HG03460 (cell line): ENCODE results near the gene OR51B2.
"Not testable (repeated sequence)": the region's sequence is repeated elsewhere in the genome, so short reads cannot be mapped to it uniquely, and the experiment has no call there.

Experiments used
- ATAC-seq: cut with Tn5 transposase; IDR thresholded peaks from one replicate; pipeline ENCODE4 v1.9.1; 2021; ENCODE audit not compliant: unreplicated experiment

The OR51B2 gene

GRCh38 chr11:5313326-5314023 lies 10.6 kb downstream of the OR51B2 start:
- not testable (repeated sequence) for ATAC-seq

DNA sequence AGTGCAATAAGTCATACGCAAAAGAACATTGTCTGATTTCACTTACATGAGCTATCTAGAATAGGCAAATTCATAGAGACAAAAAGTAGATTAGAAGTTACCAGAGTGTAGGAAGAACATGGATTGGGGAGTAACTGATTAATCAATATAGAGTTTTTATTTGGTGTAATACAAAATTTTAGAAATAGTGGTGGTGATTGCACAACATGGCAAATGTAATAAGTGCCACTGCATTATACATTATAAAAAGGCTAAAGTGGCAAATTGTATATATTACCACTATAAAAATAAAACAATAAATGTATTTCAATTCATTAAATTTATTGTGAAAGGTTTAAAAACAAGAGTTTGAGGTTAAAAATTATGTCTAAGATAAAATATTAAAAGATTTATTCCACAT lies 13.7 kb downstream of the OR51B2 start:
- no peak for ATAC-seq

DNA sequence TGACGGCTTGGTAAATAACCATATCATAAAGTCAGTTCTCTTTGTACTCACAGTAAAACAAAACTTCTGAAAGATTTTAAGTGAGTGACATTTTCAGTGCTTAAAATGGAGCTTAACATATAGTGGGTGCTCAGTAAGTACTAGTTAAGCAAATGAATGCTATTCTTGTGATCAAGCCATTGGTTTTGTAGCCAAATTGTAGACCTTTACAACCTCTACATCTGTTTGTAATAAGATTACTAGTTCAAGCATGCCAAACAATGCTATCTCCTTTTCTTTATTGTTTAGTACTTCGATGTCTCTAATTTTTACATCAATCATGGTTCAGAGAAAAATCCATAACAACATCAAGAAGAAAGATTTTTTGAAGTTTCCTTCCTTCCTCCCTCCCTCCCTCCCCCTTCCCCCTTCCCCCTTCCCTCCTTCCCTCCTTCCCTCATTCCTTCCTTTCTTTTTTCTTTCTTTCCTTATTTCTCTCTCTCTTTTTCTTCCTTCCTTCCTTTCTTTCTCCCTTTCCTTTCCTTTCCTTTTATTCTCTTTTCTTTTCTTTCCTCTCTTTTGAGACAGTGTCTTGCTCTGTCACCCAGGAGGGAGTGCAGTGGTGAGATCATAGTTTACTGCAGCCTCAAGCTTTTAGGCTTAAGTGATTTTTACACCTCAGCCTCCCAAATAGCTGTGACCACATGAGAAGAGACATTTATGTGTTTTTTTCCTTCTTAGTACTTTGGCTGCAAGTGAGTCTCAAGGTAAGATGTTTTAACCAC lies 16.7 kb downstream of the OR51B2 start:
- ATAC-seq = no peak

DNA sequence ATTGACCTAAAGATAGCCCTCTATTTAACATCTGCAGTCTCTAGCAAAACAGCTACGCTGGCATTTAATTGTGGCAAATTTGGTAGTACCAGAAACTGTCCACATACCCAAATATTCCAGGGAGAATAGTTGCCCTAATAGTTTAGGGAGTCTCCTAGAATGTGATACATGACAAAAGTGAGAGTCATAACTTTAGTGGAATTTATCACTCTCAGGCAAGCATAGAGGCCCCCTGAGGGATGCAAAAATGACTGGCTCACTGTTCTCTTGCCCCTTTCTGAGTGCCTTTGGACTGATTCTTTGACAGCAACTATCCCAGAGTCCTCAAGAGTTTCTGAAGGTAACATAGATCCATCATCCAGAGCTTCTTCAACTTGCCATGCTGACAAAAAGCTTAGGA lies 20.1 kb downstream of the OR51B2 start:
- ATAC-seq = no peak

- no peak for ATAC-seq
These were observed 20.5 kb downstream of the OR51B2 start for GRCh38 chr11:5303626-5304025.

- no peak for ATAC-seq
These were observed 22.3 kb downstream of the OR51B2 start, which contains the start of gene OR51B4 for GRCh38 chr11:5301846-5302245. Gene OR51B4, minus strand, starts transcription at chr11:5301946. Its CDS starts 0 bp downstream, at chr11:5301946.

DNA sequence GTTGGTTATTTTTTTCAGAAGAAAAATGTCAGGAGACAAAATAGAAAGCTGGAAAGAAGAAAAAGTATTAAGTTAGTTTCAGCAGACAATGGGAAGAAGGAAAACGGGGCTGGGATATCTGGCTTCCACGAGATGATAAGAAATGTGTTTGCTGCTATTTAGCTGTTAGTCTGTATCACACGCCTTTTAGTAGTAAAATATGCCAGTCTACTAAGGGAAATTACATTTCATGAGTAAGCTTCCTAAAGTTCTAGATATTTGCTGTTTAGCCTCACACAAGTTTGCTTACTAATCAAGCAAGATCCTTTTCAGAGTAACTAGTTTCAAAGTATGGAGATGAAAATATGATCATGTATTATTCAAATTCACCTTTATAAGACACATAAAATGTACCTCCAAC lies 23.8 kb downstream of the OR51B2 start:
- no peak for ATAC-seq

DNA sequence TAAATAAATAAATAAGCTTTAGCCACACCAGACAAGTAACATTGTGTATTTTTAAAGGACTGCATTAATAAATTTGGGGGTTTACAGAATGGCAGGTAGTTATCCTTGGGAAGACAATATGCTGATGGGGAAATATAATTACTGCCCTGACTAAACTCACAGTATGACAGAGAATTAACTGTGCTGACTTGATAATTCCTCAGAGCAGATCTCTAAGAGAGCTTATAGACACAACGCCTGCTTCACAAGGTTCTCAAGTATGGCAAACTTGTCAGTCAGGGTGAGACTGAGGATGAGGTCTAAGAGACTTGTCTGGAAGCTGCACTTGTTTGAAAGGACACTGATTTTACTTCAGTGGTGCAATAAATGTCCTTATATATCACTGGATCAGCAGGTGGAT lies 25.6 kb downstream of the OR51B2 start:
- ATAC-seq = no peak

DNA sequence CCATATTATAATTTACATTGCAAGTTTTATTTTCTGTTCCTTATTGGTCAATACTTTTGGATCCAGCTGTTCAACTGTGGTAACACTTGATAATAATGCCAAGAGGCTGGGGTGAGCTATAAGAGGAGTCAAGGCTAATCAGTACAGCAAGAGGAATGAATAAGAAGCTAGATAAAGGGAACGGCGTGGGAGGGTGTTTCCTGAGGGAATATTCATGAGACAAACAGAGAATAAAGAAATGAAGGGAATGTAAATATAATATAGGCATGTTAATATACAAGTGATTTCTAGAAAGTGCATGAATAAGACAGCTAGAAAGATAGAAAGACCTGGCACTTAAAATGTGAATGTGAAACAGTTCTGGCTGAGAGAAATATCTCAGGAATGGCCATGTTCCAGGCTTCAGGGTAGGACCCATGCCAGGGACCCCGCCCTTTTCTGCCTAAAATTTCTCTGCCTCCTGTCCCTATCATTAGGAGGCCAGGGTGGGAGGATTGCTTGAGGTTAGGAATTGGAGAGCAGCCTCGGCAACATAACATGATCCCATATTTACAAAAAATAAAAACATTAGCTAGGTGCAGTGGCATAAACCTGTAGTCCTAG lies 26.3 kb downstream of the OR51B2 start:
- no peak for ATAC-seq

- ATAC-seq = not testable (repeated sequence)
These were observed 29.6 kb downstream of the OR51B2 start for GRCh38 chr11:5294342-5294995.

GRCh38 chr11:5293028-5293427 lies 31.1 kb downstream of the OR51B2 start:
- no peak for ATAC-seq

GRCh38 chr11:5291207-5291838 lies 32.8 kb downstream of the OR51B2 start:
- peak; percentile 95 for ATAC-seq

DNA sequence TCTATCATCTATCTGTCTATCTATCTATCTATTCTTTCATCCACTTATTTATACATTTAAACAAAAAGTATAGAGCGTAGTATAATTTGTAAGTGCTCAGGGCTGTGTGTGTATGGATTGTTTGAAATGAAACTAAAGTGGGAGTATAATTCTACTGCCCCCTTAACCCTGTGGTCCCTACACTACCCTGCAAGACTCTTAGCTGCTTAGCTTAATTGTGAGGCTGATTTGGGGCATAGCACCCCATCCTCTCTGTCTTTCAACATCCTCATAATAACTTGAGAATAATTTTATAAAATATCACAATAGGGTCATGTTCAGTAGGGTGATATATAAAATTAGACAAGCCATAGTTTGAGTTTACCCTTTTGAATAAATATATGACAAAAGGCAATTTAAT lies 34.0 kb downstream of the OR51B2 start:
- ATAC-seq = no peak

DNA sequence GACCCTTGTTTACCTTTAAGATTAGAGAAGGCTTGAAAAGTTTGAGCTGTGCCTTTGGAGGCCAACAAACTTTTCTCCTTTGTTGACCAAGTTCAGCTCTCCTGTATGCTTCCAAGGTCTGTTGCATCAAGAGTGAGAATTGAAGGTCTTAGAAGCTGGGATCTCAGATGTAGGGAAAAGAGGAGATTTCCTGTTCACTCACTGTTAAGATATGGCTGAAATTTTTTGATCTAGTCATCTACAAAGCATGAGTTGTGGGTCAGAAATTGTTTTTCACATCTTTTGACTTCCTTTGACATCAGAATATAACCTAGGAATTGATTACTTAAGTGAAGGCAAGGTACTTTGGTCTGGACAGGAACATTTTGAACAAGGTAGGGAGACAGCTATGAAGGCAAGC lies 34.4 kb downstream of the OR51B2 start:
- ATAC-seq = no peak

- no peak for ATAC-seq
These were observed 35.1 kb downstream of the OR51B2 start for GRCh38 chr11:5288906-5289550.

DNA sequence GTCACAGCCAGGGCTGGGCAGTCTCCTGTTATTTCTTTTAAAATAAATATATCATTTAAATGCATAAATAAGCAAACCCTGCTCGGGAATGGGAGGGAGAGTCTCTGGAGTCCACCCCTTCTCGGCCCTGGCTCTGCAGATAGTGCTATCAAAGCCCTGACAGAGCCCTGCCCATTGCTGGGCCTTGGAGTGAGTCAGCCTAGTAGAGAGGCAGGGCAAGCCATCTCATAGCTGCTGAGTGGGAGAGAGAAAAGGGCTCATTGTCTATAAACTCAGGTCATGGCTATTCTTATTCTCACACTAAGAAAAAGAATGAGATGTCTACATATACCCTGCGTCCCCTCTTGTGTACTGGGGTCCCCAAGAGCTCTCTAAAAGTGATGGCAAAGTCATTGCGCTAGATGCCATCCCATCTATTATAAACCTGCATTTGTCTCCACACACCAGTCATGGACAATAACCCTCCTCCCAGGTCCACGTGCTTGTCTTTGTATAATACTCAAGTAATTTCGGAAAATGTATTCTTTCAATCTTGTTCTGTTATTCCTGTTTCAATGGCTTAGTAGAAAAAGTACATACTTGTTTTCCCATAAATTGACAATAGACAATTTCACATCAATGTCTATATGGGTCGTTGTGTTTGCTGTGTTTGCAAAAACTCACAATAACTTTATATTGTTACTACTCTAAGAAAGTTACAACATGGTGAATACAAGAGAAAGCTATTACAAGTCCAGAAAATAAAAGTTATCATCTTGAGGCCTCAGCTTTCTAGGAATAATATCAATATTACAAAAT lies 35.8 kb downstream of the OR51B2 start:
- ATAC-seq = no peak

GRCh38 chr11:5286901-5287300 lies 37.2 kb downstream of the OR51B2 start:
- ATAC-seq = no peak

GRCh38 chr11:5286351-5286750 lies 37.7 kb downstream of the OR51B2 start:
- no peak for ATAC-seq

DNA sequence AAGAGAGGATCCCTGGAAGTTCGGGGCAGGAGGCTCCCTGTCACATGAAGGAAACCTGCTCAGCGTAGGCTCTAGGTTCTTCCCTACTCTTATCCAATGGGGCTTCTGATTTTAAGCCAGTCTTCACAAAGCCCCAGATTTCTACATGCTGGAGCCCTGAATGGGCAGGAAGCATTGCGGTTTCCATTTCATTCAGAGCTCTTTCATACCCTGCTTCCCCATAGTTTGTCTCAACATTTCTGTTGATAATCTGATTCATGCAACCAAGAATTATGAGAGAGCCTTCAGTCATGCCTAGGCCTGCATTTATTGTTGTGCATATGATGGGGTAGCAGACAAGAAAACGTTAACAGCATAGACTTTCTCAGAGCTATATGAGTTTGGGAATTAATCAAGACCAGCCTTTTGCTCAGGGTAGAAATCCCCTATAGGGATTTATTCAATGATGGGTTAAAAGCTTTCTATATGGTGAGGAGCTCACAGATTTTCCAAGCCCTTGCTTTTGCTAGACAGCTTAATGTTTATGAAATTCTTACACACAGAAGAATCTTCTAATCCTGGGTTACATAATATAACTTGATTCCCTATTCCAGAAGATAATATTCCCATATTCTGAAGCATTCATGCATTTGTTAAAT lies 38.3 kb downstream of the OR51B2 start:
- no peak for ATAC-seq
